K562 (cell line): ENCODE results near the gene SORBS2. TPM values are rescaled to one million over a fixed set of nuclear protein-coding genes. Genes with fewer than 3 reads are reported as not detected.

Source experiments
- ATAC-seq: fragments of 200-7000 bp; cut with Tn5 transposase; 3 replicates; pipeline ENCODE4 v1.9.1; 2020; ENCODE audit warnings: moderate library complexity
- BruUV-seq: library from RNA; stranded (reverse); fragments of 400-500 nt; replicated peaks from 2 replicates; lab custom pipeline; 2021; lab: Mats Ljungman, UMichigan
- CTCF ChIA-PET: fragments of 300-600 bp; formaldehyde crosslinking; extraction: SDS; loops from one replicate; lab custom pipeline; 2021; ENCODE audit warnings: low intra/inter-chr PET ratio; lab: Yijun Ruan, JAX
- POLR2A ChIA-PET: fragments of 300-600, 350-650 bp; sonication (Branson Sonifier 250); formaldehyde crosslinking; extraction: SDS; loops from one replicate; lab custom pipeline; 2021; ENCODE audit warnings: antibody characterized with exemption, inconsistent platforms; lab: Yijun Ruan, JAX
- DNase-seq, 4 experiments: peaks; one replicate each; pipeline versions ENCODE4 v3.0.0 to v3.0.0-alpha.2; 2011 to 2018; ENCODE audit warnings: low spot score in 3 of 4, mixed read lengths in 3 of 4; ENCODE audit errors: extremely low read depth in 1 of 4
- FAIRE-seq: peaks from 2 replicates; lab custom pipeline; 2011; peaks lifted over from hg19 to GRCh38; lab: Jason Lieb, UNC
- H2AFZ ChIP-seq: 2 replicates; pipeline ENCODE4 v1.6.0; 2011; ENCODE audit warnings: low read depth, low read length, control low read depth, inconsistent platforms
- H3K27ac ChIP-seq: fragments of 200-600 bp; 3 replicates; pipeline ENCODE4 v1.8.0; 2011; ENCODE audit warnings: low read depth, mild to moderate bottlenecking, control low read depth, inconsistent platforms, low read length, moderate library complexity, mixed read lengths; ENCODE audit errors: extremely low read depth
- H3K27me3 ChIP-seq, 2 experiments: fragments of 300-600 bp in 1 of 2; 2 replicates in 1 of 2; 3 replicates in 1 of 2; pipeline versions ENCODE4 v1.6.0 to v1.8.0; 2011; ENCODE audit warnings: inconsistent platforms in 2 of 2, low read length in 2 of 2, mild to moderate bottlenecking in 1 of 2, mixed read lengths in 1 of 2, moderate library complexity in 1 of 2; ENCODE audit not compliant: control insufficient read depth in 2 of 2, insufficient read depth in 2 of 2
- H3K36me3 ChIP-seq: fragments of 300-600 bp; 3 replicates; pipeline ENCODE4 v1.8.0; 2011; ENCODE audit warnings: mild to moderate bottlenecking, low read length, inconsistent platforms; ENCODE audit not compliant: control insufficient read depth, insufficient read depth
- H3K4me1 ChIP-seq, 2 experiments: fragments of 200-600 bp in 1 of 2; replicated peaks in 1 of 2; 2 replicates in 1 of 2; 3 replicates in 1 of 2; pipeline versions ENCODE4 v1.5.1 to v1.8.0; 2011; ENCODE audit warnings: inconsistent platforms in 2 of 2, low read length in 2 of 2, mild to moderate bottlenecking in 1 of 2, mixed read lengths in 1 of 2, moderate library complexity in 1 of 2; ENCODE audit not compliant: control insufficient read depth in 2 of 2, insufficient read depth in 2 of 2
- H3K4me2 ChIP-seq: 2 replicates; pipeline ENCODE4 v1.6.1; 2011; ENCODE audit warnings: low read length, control low read depth, inconsistent platforms, mixed read lengths; ENCODE audit not compliant: insufficient read depth
- H3K4me3 ChIP-seq: fragments of 200-600 bp; sonication (generic), shearing (Covaris generic); 2 replicates; pipeline ENCODE4 v1.5.1; 2016; ENCODE audit warnings: control low read depth, inconsistent platforms
- H3K79me2 ChIP-seq: fragments of 200-600 bp; 3 replicates; pipeline ENCODE4 v1.8.0; 2011; ENCODE audit warnings: low read length, inconsistent platforms; ENCODE audit not compliant: control insufficient read depth, insufficient read depth
- H3K9ac ChIP-seq, 2 experiments: 2 replicates each; pipeline versions ENCODE4 v1.6.0 to v1.6.1; 2011; ENCODE audit warnings: low read depth in 2 of 2, low read length in 2 of 2, control low read depth in 1 of 2, inconsistent platforms in 1 of 2, mild to moderate bottlenecking in 1 of 2, mixed read lengths in 1 of 2; ENCODE audit not compliant: insufficient read depth in 1 of 2
- H3K9me1 ChIP-seq: one replicate; pipeline ENCODE4 v1.6.0; 2011; ENCODE audit warnings: inconsistent platforms, mild to moderate bottlenecking, low read length, moderate library complexity; ENCODE audit not compliant: control insufficient read depth, insufficient read depth
- H3K9me3 ChIP-seq: replicated peaks from 2 replicates; pipeline ENCODE4 v1.5.1; 2011; ENCODE audit warnings: low read depth, low read length, inconsistent platforms; ENCODE audit not compliant: control insufficient read depth, insufficient read depth
- H4K20me1 ChIP-seq: replicated peaks from 2 replicates; pipeline ENCODE4 v1.6.1; 2011; ENCODE audit warnings: low read length, inconsistent platforms, mixed read lengths; ENCODE audit not compliant: control insufficient read depth, insufficient read depth
- ARID2 ChIP-seq: fragments of 450-650 bp; IDR thresholded peaks from 2 replicates; pipeline ENCODE4 v1.6.1; 2017; ENCODE audit warnings: antibody characterized with exemption, mild to moderate bottlenecking
- CBX2 ChIP-seq: fragments of 200-600 bp; sonication (generic); IDR thresholded peaks from one replicate; pipeline ENCODE4 v1.6.1; 2012; ENCODE audit warnings: mild to moderate bottlenecking, low read length, inconsistent platforms; ENCODE audit not compliant: insufficient read depth, poor library complexity, severe bottlenecking
- CHD1 ChIP-seq: fragments of 200-600 bp; sonication (generic); IDR thresholded peaks from one replicate; pipeline ENCODE4 v1.6.1; 2012; ENCODE audit warnings: mild to moderate bottlenecking, moderate library complexity, low read length, inconsistent platforms
- ELF1 ChIP-seq: fragments of 200-800 bp; sonication (Bioruptor generic); IDR thresholded peaks from 2 replicates; pipeline ENCODE4 v1.6.1; 2016; ENCODE audit warnings: missing genetic modification characterization, missing compliant biosample characterization
- EP400 ChIP-seq: fragments of 450-650 bp; IDR thresholded peaks from 2 replicates; pipeline ENCODE4 v1.6.1; 2017; ENCODE audit warnings: antibody characterized with exemption, mild to moderate bottlenecking, moderate library complexity
- HBP1 ChIP-seq: fragments of 450-650 bp; formaldehyde crosslinking; IDR thresholded peaks from 2 replicates; pipeline ENCODE4 v1.4.0; 2022; ENCODE audit warnings: missing genetic modification characterization
- HNRNPLL ChIP-seq: fragments of 200-400 bp; formaldehyde crosslinking; IDR thresholded peaks from 2 replicates; pipeline ENCODE4 v1.6.1; 2017; ENCODE audit warnings: low read length, low read depth, mild to moderate bottlenecking; ENCODE audit not compliant: poor library complexity, severe bottlenecking
- JUN ChIP-seq, 2 experiments: sonication (generic) in 1 of 2; formaldehyde crosslinking in 1 of 2; IDR thresholded peaks; 2 replicates each; pipeline versions ENCODE4 v1.6.1 to v1.8.0; 2012 to 2022; ENCODE audit warnings: borderline replicate concordance in 2 of 2, mild to moderate bottlenecking in 2 of 2, improper control_type of control experiment in 1 of 2, low read depth in 1 of 2, low read length in 1 of 2, missing genetic modification reagents in 1 of 2
- L3MBTL2 ChIP-seq: fragments of 450-650 bp; IDR thresholded peaks from 2 replicates; pipeline ENCODE4 v1.6.1; 2016; ENCODE audit warnings: mild to moderate bottlenecking, moderate library complexity
- RBM15 ChIP-seq: fragments of 200-400 bp; formaldehyde crosslinking; IDR thresholded peaks from 2 replicates; pipeline ENCODE4 v1.6.1; 2018; ENCODE audit warnings: mild to moderate bottlenecking, low read length, moderate library complexity; ENCODE audit not compliant: insufficient read depth
- USF1 ChIP-seq: sonication (generic); formaldehyde crosslinking; IDR thresholded peaks from 2 replicates; pipeline ENCODE4 v1.9.0; 2022; ENCODE audit warnings: mild to moderate bottlenecking, missing genetic modification reagents
- ZBED1 ChIP-seq: IDR thresholded peaks from 2 replicates; pipeline ENCODE4 v1.6.1; 2014
- ZNF57 ChIP-seq: fragments of 450-650 bp; formaldehyde crosslinking; IDR thresholded peaks from 2 replicates; pipeline ENCODE4 v1.4.0; 2020; ENCODE audit warnings: mild to moderate bottlenecking, moderate library complexity
- ZNF584 ChIP-seq: fragments of 200-800 bp; sonication (Bioruptor generic); IDR thresholded peaks from 2 replicates; pipeline ENCODE4 v1.6.1; 2016; ENCODE audit warnings: low read depth, mild to moderate bottlenecking, missing genetic modification characterization, missing compliant biosample characterization
- ZNF740 ChIP-seq, 3 experiments: fragments of 200-800 bp in 1 of 3; sonication (Bioruptor generic) in 1 of 3; sonication (generic) in 1 of 3; formaldehyde crosslinking in 1 of 3; IDR thresholded peaks; 2 replicates each; pipeline versions ENCODE4 v1.6.1 to v1.8.0; 2016 to 2022; ENCODE audit warnings: mild to moderate bottlenecking in 2 of 3, missing compliant biosample characterization in 2 of 3, missing genetic modification characterization in 2 of 3, missing genetic modification reagents in 1 of 3
- ZSCAN29 ChIP-seq: fragments of 450-650 bp; IDR thresholded peaks from 2 replicates; pipeline ENCODE4 v1.6.1; 2017
- WGBS: fragments of 100-300 bp; shearing (Covaris generic); methylation state at CpG from one replicate; pipeline ENCODE4 v1.1.6; 2016; ENCODE audit warnings: low coverage, mixed read lengths; ENCODE audit not compliant: insufficient coverage; ENCODE audit errors: missing lambda C conversion rate; 5-methylcytosine and 5-hydroxymethylcytosine counted together
- in situ Hi-C: fragments of 300-500 bp; cut with MboI; formaldehyde crosslinking; loops from 4 replicates; pipeline ENCODE4 v1.15.0; 2018; ENCODE audit warnings: inconsistent platforms, mixed read lengths
- intact Hi-C: fragments of 100-400 bp; cut with micrococcal nuclease; formaldehyde crosslinking; loops from 2 replicates; pipeline ENCODE4 v1.14.2; 2022
- polyA plus RNA-seq, 8 experiments: library from polyadenylated mRNA; depleted of rRNA in 4 of 8; stranded (reverse) in 5 of 8; unstranded in 3 of 8; fragments of >200 nt; fragmentation: Nextera tagmentation in 2 of 8; fragmentation: Illumina TruSeq in 1 of 8; extraction: Ambion mirVana in 2 of 8; extraction: Trizol in 1 of 8; gene quantifications; 2 replicates each; pipeline versions ENCODE4 v1.2.1 to v1.2.3, GENCODE V29; 2011 to 2014; ENCODE audit warnings: inconsistent platforms in 1 of 8, missing spikeins in 1 of 8
- total RNA-seq, 7 experiments: library from RNA; depleted of rRNA in 6 of 7; stranded (reverse); fragments of >200 nt in 6 of 7; fragmentation: Illumina TruSeq in 2 of 7; extraction: Trizol in 2 of 7; gene quantifications; 2 replicates each; pipeline versions ENCODE4 v1.2.1 to v1.2.3, GENCODE V29; 2011 to 2021; ENCODE audit warnings: low replicate concordance in 1 of 7

Gene SORBS2
- total and polyA plus RNA-seq, 9 of the 15 experiments (the other 6 are each of a cell fraction or from before 2014, with no cell fraction given) = 0.29 TPM; not detected in 8

GRCh38 chr4:185580699-185581098 lies 231.3 kb downstream of the SORBS2 start (continued):
- TF ChIP-seq USF1 (CRISPR knock-in tag) (no peak), JUN (IDR thresholded peaks at IDR 0.05; ENCODE audit: borderline replicate concordance, low read depth, low read length) (peak; percentile 64; the same call in 1 of the 2 replicates), JUN (CRISPR knock-in tag; IDR thresholded peaks at IDR 0.05; ENCODE audit: borderline replicate concordance) (no peak), ARID2 (no peak), L3MBTL2 (peak; percentile 41; the same call in 1 of the 2 replicates), HBP1 (CRISPR knock-in tag) (no peak)

GRCh38 chr4:185578284-185578683 lies 233.7 kb downstream of the SORBS2 start:
- no peaks in the 10 kb centered on the region for H3K9me3 ChIP-seq
- no peak for FAIRE-seq
- no peak overlapping the region for H3K9ac ChIP-seq
- DNase-seq = no peak
- in situ Hi-C loops = no loop called here
- no peak for ATAC-seq
- ChIA-PET POLR2A (interaction anchor here (1.1 kb wide), 1 partner anchor 183 kb away, joined by 3 read pairs; no protein-coding TSS in a partner anchor), CTCF (no interaction called here)
- no peak overlapping the region for H3K4me3 ChIP-seq
- no peak overlapping the region for H2AFZ ChIP-seq
- no peaks in the 10 kb centered on the region for H3K79me2 ChIP-seq
- no peak overlapping the region for H3K4me2 ChIP-seq
- H3K9me1 ChIP-seq = no peaks in the 10 kb centered on the region
- intact Hi-C loops = no loop called here
- BruUV-seq = no TSS peak
- no peak overlapping the region for H3K27ac ChIP-seq
- TF ChIP-seq ZSCAN29 (no peak), ZNF57 (no peak), CHD1 (no peak), ELF1 (no peak), ZNF740 (CRISPR knock-in tag; IDR thresholded peaks at IDR 0.05) (no peak), ZNF740 (tag; IDR thresholded peaks at IDR 0.05) (no peak), RBM15 (no peak), HNRNPLL (no peak), ZNF584 (CRISPR knock-in tag) (no peak), EP400 (no peak), CBX2 (no peak), ZBED1 (no peak)
- TF ChIP-seq, all 486 proteins: peak for 0
- WGBS = 4% methylated on average over 3 of the region's 3 CpGs
- Histone ChIP-seq H3K4me1 (peaks cover 7% of the 10 kb centered on the region in 2 experiments; a peak in 4 of 5 replicates), H3K27me3 (peaks cover 17 to 26% of the 10 kb centered on the region in 2 experiments), H4K20me1 (no peaks in the 10 kb centered on the region), H3K36me3 (no peaks in the 10 kb centered on the region)
